Spleen (tissue), 7 donors: Measurements from ENCODE around the gene RBBP7.

Experiments
- POLR2A ChIP-seq, 3 donors: fragments of 450-650 bp; IDR thresholded peaks; one replicate each; pipeline ENCODE4 v1.5.1; 2017; ENCODE audit warnings: antibody characterized with exemption in 3 of 3, mild to moderate bottlenecking in 1 of 3
- TF ChIP-seq, protein P1 (sequence below), 11 experiments: fragments of 200-600 bp in 7 of 11; fragments of 450-650 bp in 4 of 11; sonication (generic) in 4 of 11; IDR thresholded peaks in 8 of 11; conservative IDR thresholded peaks in 3 of 11; 1 replicate in 7 of 11; 2 replicates in 4 of 11; pipeline versions ENCODE4 v1.4.0 to v1.8.0; 2016 to 2021; ENCODE audit warnings: antibody characterized with exemption in 11 of 11, inconsistent platforms in 4 of 11, mild to moderate bottlenecking in 1 of 11
- donor health status: DM: no; HTN: no; CAD: no; lungs with moderate emphysema.
- donor health status: DM: no; HTN: no; CAD: no.
- donor health status: DM: no; HTN: no; CAD: no.

DNA sequence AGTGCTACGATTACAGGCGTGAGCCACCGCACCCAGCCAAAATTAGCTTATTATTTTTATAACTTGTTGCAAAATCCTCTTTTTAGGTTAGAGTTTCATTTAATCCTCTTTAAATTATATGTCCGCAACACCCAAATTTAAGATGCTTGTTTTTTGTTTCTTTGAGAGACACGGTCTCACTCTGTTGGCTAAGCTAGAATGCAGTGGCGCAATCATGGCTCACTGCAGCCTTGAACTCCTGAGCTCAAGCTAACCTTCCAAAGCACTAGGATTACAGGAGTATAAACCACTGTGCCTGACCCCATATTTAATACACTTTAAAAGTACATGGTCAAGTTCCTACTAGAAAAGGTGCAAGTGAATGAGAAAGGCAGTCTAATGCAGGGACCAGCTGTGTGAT, 2.2 kb downstream of the RBBP7 start:
- TF ChIP-seq, protein P1, sequence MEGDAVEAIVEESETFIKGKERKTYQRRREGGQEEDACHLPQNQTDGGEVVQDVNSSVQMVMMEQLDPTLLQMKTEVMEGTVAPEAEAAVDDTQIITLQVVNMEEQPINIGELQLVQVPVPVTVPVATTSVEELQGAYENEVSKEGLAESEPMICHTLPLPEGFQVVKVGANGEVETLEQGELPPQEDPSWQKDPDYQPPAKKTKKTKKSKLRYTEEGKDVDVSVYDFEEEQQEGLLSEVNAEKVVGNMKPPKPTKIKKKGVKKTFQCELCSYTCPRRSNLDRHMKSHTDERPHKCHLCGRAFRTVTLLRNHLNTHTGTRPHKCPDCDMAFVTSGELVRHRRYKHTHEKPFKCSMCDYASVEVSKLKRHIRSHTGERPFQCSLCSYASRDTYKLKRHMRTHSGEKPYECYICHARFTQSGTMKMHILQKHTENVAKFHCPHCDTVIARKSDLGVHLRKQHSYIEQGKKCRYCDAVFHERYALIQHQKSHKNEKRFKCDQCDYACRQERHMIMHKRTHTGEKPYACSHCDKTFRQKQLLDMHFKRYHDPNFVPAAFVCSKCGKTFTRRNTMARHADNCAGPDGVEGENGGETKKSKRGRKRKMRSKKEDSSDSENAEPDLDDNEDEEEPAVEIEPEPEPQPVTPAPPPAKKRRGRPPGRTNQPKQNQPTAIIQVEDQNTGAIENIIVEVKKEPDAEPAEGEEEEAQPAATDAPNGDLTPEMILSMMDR (IDR thresholded peaks at IDR 0.05 in 8 of 11, conservative IDR thresholded peaks at IDR 0.05 in 3 of 11) = no peak
- TF ChIP-seq POLR2A (IDR thresholded peaks at IDR 0.05) = no peak
